ENCODE results near the gene SERGEF.

DNA sequence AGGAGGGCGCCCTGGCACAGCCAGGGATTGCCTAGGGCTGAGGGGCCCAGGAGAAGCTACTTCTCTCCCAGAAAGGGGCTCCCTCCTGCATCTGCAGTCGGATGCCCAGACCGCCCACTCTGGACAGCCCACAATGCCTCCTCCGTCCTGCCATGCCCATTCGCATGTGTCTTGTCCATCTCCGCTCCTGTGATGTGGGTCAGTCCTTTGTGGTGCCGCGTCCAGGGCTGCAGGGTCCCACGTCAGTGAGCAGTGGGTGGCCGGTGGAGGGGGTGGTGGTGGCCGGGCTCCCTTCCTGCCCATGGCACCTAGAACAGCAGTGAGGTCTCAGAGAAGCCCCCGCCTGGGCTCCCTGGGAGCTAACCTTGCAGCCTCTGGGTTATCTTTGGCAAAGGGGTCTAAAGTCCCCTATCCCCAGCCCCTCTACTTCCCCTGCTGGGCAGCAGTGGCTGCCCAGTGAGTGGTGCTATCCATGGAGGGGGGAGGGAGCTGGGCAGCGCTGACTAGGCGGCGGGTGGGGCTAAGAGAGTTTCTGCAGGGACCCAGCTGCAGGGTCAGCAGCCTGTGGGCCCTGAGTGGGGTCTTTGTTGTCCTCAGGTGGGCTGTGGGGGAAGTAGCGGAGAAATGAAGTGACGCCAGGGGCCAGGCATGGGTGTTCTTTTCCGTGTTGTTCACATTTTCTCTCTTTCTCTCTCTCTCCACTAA lies 237.2 kb downstream of the SERGEF start:
- TF ChIP-seq, protein P1, sequence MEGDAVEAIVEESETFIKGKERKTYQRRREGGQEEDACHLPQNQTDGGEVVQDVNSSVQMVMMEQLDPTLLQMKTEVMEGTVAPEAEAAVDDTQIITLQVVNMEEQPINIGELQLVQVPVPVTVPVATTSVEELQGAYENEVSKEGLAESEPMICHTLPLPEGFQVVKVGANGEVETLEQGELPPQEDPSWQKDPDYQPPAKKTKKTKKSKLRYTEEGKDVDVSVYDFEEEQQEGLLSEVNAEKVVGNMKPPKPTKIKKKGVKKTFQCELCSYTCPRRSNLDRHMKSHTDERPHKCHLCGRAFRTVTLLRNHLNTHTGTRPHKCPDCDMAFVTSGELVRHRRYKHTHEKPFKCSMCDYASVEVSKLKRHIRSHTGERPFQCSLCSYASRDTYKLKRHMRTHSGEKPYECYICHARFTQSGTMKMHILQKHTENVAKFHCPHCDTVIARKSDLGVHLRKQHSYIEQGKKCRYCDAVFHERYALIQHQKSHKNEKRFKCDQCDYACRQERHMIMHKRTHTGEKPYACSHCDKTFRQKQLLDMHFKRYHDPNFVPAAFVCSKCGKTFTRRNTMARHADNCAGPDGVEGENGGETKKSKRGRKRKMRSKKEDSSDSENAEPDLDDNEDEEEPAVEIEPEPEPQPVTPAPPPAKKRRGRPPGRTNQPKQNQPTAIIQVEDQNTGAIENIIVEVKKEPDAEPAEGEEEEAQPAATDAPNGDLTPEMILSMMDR (IDR thresholded peaks at IDR 0.05) = no peak
- no peak for TF ChIP-seq POLR2A (IDR thresholded peaks at IDR 0.05)
